A673 (cell line): Measurements from ENCODE around the gene SMDT1. TPM values are rescaled to one million over a fixed set of nuclear protein-coding genes. Genes with fewer than 3 reads are reported as not detected.
A peak's percentile ranks its signal among the peaks of the same experiment; 100 is the strongest.
"Not testable (repeated sequence)": the region's sequence is repeated elsewhere in the genome, so short reads cannot be mapped to it uniquely, and the experiment has no call there.

Experiments used
- BruUV-seq: library from RNA; stranded (reverse); fragments of 400-500 nt; replicated peaks from 2 replicates; lab custom pipeline; 2021; lab: Mats Ljungman, UMichigan
- CTCF ChIA-PET: fragments of 300-600 bp; sonication (Branson Sonifier 250); formaldehyde crosslinking; loops from one replicate; lab custom pipeline; 2022; ENCODE audit warnings: antibody characterized with exemption; lab: Charles Lee
- POLR2A ChIA-PET: fragments of 300-600 bp; sonication (Branson Sonifier 250); formaldehyde crosslinking; loops from one replicate; lab custom pipeline; 2022; ENCODE audit warnings: antibody characterized with exemption; ENCODE audit not compliant: low non-redundant PET; lab: Charles Lee
- DNase-seq: peaks from one replicate; pipeline ENCODE4 v3.0.0-alpha.2; 2015; ENCODE audit warnings: low spot score
- H3K27ac ChIP-seq: fragments of 200-600 bp; sonication (generic); 2 replicates; pipeline ENCODE4 v1.5.1; 2016; ENCODE audit warnings: mixed run types, low read depth, mild to moderate bottlenecking, mixed read lengths, antibody characterized with exemption, low read length; ENCODE audit not compliant: poor library complexity, severe bottlenecking
- H3K27me3 ChIP-seq: fragments of 200-600 bp; sonication (generic); replicated peaks from 2 replicates; pipeline ENCODE4 v1.6.1; 2017; ENCODE audit warnings: mixed run types, low read depth, mild to moderate bottlenecking, mixed read lengths, antibody characterized with exemption, low read length; ENCODE audit not compliant: insufficient read depth, poor library complexity
- H3K36me3 ChIP-seq: fragments of 200-600 bp; sonication (generic); 2 replicates; pipeline ENCODE4 v1.6.1; 2016; ENCODE audit warnings: mixed run types, mild to moderate bottlenecking, mixed read lengths, antibody characterized with exemption, low read length; ENCODE audit not compliant: insufficient read depth, poor library complexity, severe bottlenecking
- H3K4me1 ChIP-seq: fragments of 200-600 bp; sonication (generic); 2 replicates; pipeline ENCODE4 v1.6.1; 2017; ENCODE audit warnings: mixed run types, mild to moderate bottlenecking, mixed read lengths, antibody characterized with exemption, low read length; ENCODE audit not compliant: insufficient read depth, poor library complexity, severe bottlenecking
- H3K4me3 ChIP-seq: fragments of 200-600 bp; sonication (generic); 2 replicates; pipeline ENCODE4 v1.5.1; 2016; ENCODE audit warnings: low read depth, mixed run types, mild to moderate bottlenecking, mixed read lengths, low read length; ENCODE audit not compliant: poor library complexity, severe bottlenecking
- H3K9me3 ChIP-seq: fragments of 200-600 bp; sonication (generic); 2 replicates; pipeline ENCODE4 v1.6.1; 2016; ENCODE audit warnings: mixed run types, low read depth, mild to moderate bottlenecking, mixed read lengths, antibody characterized with exemption, low read length; ENCODE audit not compliant: poor library complexity, severe bottlenecking
- EZH2 ChIP-seq: fragments of 200-600 bp; sonication (generic); IDR thresholded peaks from 2 replicates; pipeline ENCODE4 v1.6.1; 2017; ENCODE audit warnings: borderline replicate concordance, low read depth, mild to moderate bottlenecking, mixed read lengths, antibody characterized with exemption, low read length; ENCODE audit not compliant: poor library complexity, severe bottlenecking
- intact Hi-C: fragments of 100-400 bp; cut with micrococcal nuclease; formaldehyde crosslinking; loops from one replicate; pipeline ENCODE4 v1.10.0; 2022; ENCODE audit not compliant: unreplicated experiment
- total RNA-seq: library from RNA; stranded (reverse); gene quantifications from 2 replicates; pipeline ENCODE4 v1.2.3, GENCODE V29; 2021
- TF ChIP-seq, protein P1 (sequence below): fragments of 300-800, 200-600 bp; sonication (generic); conservative IDR thresholded peaks from 2 replicates; pipeline ENCODE4 v1.5.1; 2017; ENCODE audit warnings: low read depth, mild to moderate bottlenecking, antibody characterized with exemption, low read length, moderate library complexity, mixed read lengths

Gene SMDT1
- total RNA-seq, 1 experiment from 2014 or later: 61.8 TPM

DNA sequence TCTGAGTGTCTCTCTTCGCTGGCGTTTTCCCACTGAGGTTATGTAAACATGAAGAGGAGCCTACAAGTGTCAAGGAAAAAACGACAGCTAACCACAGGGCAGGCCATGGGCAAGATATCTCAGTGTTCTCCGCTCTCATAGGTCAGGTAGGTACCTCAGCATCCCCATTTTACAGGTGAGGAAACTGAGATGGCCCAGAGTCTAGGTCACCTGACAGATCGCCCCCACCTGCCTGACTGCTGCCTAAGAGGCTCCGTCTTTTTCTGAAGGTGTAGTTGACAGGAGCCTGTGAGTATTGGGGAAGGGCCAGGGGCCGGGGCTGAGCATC, 11.9 kb downstream of the SMDT1 start:
- H3K9me3 ChIP-seq: peaks cover 8% of the 10 kb centered on the region
- peaks cover 22% of the 10 kb centered on the region for H3K36me3 ChIP-seq
- peak overlapping the region; percentile 74 for H3K4me3 ChIP-seq
- peaks cover 15% of the 10 kb centered on the region for H3K4me1 ChIP-seq
- TF ChIP-seq, protein P1, sequence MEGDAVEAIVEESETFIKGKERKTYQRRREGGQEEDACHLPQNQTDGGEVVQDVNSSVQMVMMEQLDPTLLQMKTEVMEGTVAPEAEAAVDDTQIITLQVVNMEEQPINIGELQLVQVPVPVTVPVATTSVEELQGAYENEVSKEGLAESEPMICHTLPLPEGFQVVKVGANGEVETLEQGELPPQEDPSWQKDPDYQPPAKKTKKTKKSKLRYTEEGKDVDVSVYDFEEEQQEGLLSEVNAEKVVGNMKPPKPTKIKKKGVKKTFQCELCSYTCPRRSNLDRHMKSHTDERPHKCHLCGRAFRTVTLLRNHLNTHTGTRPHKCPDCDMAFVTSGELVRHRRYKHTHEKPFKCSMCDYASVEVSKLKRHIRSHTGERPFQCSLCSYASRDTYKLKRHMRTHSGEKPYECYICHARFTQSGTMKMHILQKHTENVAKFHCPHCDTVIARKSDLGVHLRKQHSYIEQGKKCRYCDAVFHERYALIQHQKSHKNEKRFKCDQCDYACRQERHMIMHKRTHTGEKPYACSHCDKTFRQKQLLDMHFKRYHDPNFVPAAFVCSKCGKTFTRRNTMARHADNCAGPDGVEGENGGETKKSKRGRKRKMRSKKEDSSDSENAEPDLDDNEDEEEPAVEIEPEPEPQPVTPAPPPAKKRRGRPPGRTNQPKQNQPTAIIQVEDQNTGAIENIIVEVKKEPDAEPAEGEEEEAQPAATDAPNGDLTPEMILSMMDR: no peak
- no peak for TF ChIP-seq EZH2
- ChIA-PET POLR2A (interaction anchor here (0.5 kb wide), 1 partner anchor 1968 kb away, joined by 9 read pairs; no protein-coding TSS in a partner anchor), CTCF (interaction anchor here (0.7 to 2.2 kb wide), 6 partner anchors 13 to 353 kb away, joined by 3 to 20 read pairs (median 4); partner anchors contain the start of genes CENPM and NAGA)
- intact Hi-C loops: loop anchor here (2.0 kb wide), 2 partner anchors 345 to 353 kb away; no protein-coding TSS in a partner anchor
- no peaks in the 10 kb centered on the region for H3K27me3 ChIP-seq
- H3K27ac ChIP-seq: peak overlapping the region; percentile 97
- BruUV-seq: no TSS peak
- no peak for DNase-seq

DNA sequence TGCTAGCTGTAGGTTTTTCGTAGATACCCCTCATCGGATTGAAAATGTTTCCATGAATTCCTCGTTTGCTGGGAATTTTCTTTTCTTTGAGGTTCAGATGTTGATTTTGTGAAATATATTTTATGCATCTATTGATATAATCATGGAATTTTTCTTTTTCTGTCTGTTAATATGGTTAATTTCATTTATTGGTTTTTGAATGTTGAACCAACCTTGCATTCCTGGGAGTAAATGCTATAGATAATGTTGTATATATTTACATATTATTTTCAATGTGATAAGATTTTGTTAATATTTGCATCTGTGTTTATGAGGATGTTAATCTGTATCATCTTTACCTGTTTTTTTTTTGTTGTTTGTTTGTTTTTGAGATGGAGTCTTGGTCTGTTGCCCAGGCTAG, 21.7 kb downstream of the SMDT1 start:
- no peak for DNase-seq
- BruUV-seq: no TSS peak
- intact Hi-C loops: no loop called here
- ChIA-PET POLR2A (no interaction called here), CTCF (no interaction called here)
- no peak for TF ChIP-seq EZH2
- TF ChIP-seq, protein P1: no peak
- Histone ChIP-seq H3K27me3 (no peaks in the 10 kb centered on the region), H3K4me1 (no peaks in the 10 kb centered on the region), H3K36me3 (no peaks in the 10 kb centered on the region), H3K9me3 (peaks cover 31% of the 10 kb centered on the region), H3K4me3 (no peak overlapping the region), H3K27ac (no peak overlapping the region)

DNA sequence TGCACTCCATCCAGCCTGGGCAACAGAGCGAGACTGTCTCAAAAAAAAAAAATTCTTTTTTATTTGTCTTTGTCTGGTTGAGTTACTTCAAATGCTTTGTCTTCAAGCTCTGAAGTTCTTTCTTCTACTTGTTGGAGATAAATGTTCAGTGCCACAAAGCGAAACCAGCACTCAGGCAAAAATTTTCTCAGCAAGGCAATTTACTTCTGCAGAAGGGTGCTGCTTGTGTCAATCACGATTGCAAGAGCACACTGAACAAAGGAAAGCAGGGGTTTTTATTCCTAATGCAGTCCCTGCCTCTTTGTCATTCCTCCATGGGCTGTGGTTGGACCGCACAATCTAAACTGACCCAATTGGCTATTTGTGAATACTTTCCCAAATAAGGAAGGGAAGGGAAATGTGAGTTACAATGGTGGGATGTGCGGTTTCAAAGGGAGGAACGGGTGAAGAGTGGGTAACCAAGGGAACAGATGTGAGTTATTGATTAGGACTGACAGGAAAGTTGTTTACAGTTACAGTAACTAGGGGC, 24.9 kb downstream of the SMDT1 start:
- CTCF ChIA-PET, H3K36me3 ChIP-seq, H3K27me3 ChIP-seq, H3K4me3 ChIP-seq, BruUV-seq, DNase-seq, POLR2A ChIA-PET, H3K27ac ChIP-seq, H3K4me1 ChIP-seq, intact Hi-C loops: not testable (repeated sequence)
- peaks cover 31% of the 10 kb centered on the region for H3K9me3 ChIP-seq

DNA sequence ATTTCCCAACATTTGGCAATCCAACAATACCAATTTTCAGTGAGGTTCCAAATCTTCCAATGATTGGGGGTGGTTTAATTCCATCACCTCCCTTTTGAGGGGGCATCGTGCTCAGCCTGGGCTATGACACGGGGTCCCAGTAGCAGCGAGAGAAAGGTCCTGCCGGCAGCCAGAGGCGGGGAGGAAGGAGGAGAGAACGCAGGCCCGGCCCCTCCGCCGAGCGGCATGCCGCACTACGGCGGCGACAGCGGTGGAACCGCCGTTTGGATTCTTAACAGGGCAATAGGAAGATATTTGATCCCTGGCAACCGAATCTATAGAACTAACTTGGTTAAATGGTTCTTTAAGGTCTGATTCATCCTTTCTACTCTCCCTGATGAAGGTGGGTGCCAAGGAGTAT, 29.3 kb downstream of the SMDT1 start:
- no peaks in the 10 kb centered on the region for H3K36me3 ChIP-seq
- TF ChIP-seq, protein P1: no peak
- no peak for TF ChIP-seq EZH2
- intact Hi-C loops: no loop called here
- no TSS peak for BruUV-seq
- peaks cover 16% of the 10 kb centered on the region for H3K9me3 ChIP-seq
- H3K27ac ChIP-seq: no peak overlapping the region
- no peak overlapping the region for H3K4me3 ChIP-seq
- CTCF ChIA-PET: interaction anchor here (0.6 kb wide), 1 partner anchor 179 kb away, joined by 7 read pairs; no protein-coding TSS in a partner anchor
- POLR2A ChIA-PET: no interaction called here
- DNase-seq: no peak
- H3K4me1 ChIP-seq: peaks cover 9% of the 10 kb centered on the region
- no peaks in the 10 kb centered on the region for H3K27me3 ChIP-seq
